HT1080 (cell line): ENCODE results near the gene KRTAP5-3. TPM values are rescaled to one million over a fixed set of nuclear protein-coding genes. Genes with fewer than 3 reads are reported as not detected.
"Not testable (repeated sequence)": the region's sequence is repeated elsewhere in the genome, so short reads cannot be mapped to it uniquely, and the experiment has no call there.

ENCODE experiments used
- DNase-seq: peaks from one replicate; pipeline ENCODE4 v3.0.0-alpha.2; 2015; ENCODE audit warnings: low read depth
- total RNA-seq: library from RNA; depleted of rRNA; stranded (reverse); fragments of >200 nt; shearing (Covaris generic); gene quantifications from 2 replicates; pipeline ENCODE4 v1.2.3, GENCODE V29; 2014

KRTAP5-3 gene
- total RNA-seq, 1 experiment from 2014 or later, result not detected

GRCh38 chr11:1623716-1624115 lies 15.5 kb upstream of the KRTAP5-3 start:
- no peak for DNase-seq

GRCh38 chr11:1622086-1622485 lies 13.8 kb upstream of the KRTAP5-3 start, which contains the start of gene KRTAP5-4:
KRTAP5-4 (minus strand) TSS chr11:1622138; CDS start chr11:1622093, 45 bp downstream.
- no peak for DNase-seq

- DNase-seq, result peak; percentile 53
These were observed 11.2 kb upstream of the KRTAP5-3 start for GRCh38 chr11:1619449-1619848.

- no peak for DNase-seq
These were observed 10.0 kb upstream of the KRTAP5-3 start for GRCh38 chr11:1618231-1618630.

GRCh38 chr11:1607901-1608300 lies 362 bp downstream of the KRTAP5-3 start:
- not testable (repeated sequence) for DNase-seq

GRCh38 chr11:1607156-1607845 lies 962 bp downstream of the KRTAP5-3 start:
- DNase-seq, result not testable (repeated sequence)

GRCh38 chr11:1605923-1606322 lies 2.3 kb downstream of the KRTAP5-3 start:
- DNase-seq, result not testable (repeated sequence)

GRCh38 chr11:1604711-1605110 lies 3.6 kb downstream of the KRTAP5-3 start:
- DNase-seq, result no peak

GRCh38 chr11:1604181-1604580 lies 4.1 kb downstream of the KRTAP5-3 start:
- no peak for DNase-seq

- DNase-seq, result no peak
These were observed 4.6 kb downstream of the KRTAP5-3 start for GRCh38 chr11:1603629-1604028.

GRCh38 chr11:1601663-1602062 lies 6.6 kb downstream of the KRTAP5-3 start:
- not testable (repeated sequence) for DNase-seq

GRCh38 chr11:1600626-1601025 lies 7.6 kb downstream of the KRTAP5-3 start:
- DNase-seq, result no peak

GRCh38 chr11:1598816-1599215 lies 9.4 kb downstream of the KRTAP5-3 start:
- no peak for DNase-seq

GRCh38 chr11:1598406-1598805 lies 9.9 kb downstream of the KRTAP5-3 start:
- DNase-seq, result not testable (repeated sequence)

- DNase-seq, result no peak
These were observed 10.3 kb downstream of the KRTAP5-3 start, which contains the start of gene KRTAP5-2 for GRCh38 chr11:1597994-1598380. KRTAP5-2 (minus strand) TSS chr11:1598294; CDS start chr11:1598250, 44 bp downstream.

- DNase-seq, result no peak
These were observed 10.8 kb downstream of the KRTAP5-3 start for GRCh38 chr11:1597331-1597993.

- not testable (repeated sequence) for DNase-seq
These were observed 11.6 kb downstream of the KRTAP5-3 start for GRCh38 chr11:1596576-1597121.

GRCh38 chr11:1595994-1596575 lies 12.2 kb downstream of the KRTAP5-3 start:
- not testable (repeated sequence) for DNase-seq

GRCh38 chr11:1592628-1593027 lies 15.6 kb downstream of the KRTAP5-3 start:
- no peak for DNase-seq

GRCh38 chr11:1589996-1590395 lies 18.3 kb downstream of the KRTAP5-3 start:
- no peak for DNase-seq

GRCh38 chr11:1589191-1589963 lies 18.9 kb downstream of the KRTAP5-3 start:
- not testable (repeated sequence) for DNase-seq
